WTC11 (cell line): Measurements from ENCODE around the gene SDF4. TPM values are rescaled to one million over a fixed set of nuclear protein-coding genes. Genes with fewer than 3 reads are reported as not detected.

Source experiments
- ATAC-seq: fragments of 200-7000 bp; cut with Tn5 transposase; 2 replicates; pipeline ENCODE4 v1.10.0; 2021; ENCODE audit warnings: mild to moderate bottlenecking, moderate library complexity
- CTCF ChIA-PET: fragments of 300-600 bp; sonication (Branson Sonifier 250); formaldehyde crosslinking; loops from one replicate; lab custom pipeline; 2021; ENCODE audit warnings: antibody characterized with exemption; lab: Charles Lee
- POLR2A ChIA-PET: fragments of 350-600 bp; sonication (Branson Sonifier 250); formaldehyde crosslinking; loops from one replicate; lab custom pipeline; 2021; ENCODE audit warnings: antibody characterized with exemption; lab: Charles Lee
- DNase-seq: peaks from one replicate; pipeline ENCODE4 v3.0.0; 2021; ENCODE audit warnings: low spot score
- H3K27ac Mint-ChIP-seq: 2 replicates; pipeline ENCODE4 v1.8.0; 2021; ENCODE audit warnings: mixed read lengths
- H3K27me3 Mint-ChIP-seq: 2 replicates; pipeline ENCODE4 v1.8.0; 2021; ENCODE audit warnings: low read depth, mild to moderate bottlenecking, moderate library complexity, mixed read lengths
- H3K36me3 Mint-ChIP-seq: 2 replicates; pipeline ENCODE4 v1.8.0; 2021; ENCODE audit warnings: mixed read lengths
- H3K4me1 Mint-ChIP-seq: 2 replicates; pipeline ENCODE4 v1.8.0; 2022; ENCODE audit warnings: mixed read lengths
- H3K4me3 Mint-ChIP-seq: 2 replicates; pipeline ENCODE4 v1.8.0; 2021; ENCODE audit warnings: mild to moderate bottlenecking, moderate library complexity, mixed read lengths
- H3K9me3 Mint-ChIP-seq: 2 replicates; pipeline ENCODE4 v1.8.0; 2021; ENCODE audit warnings: mixed read lengths
- AR ChIP-seq: fragments of 250-450 bp; sonication (Bioruptor Pico); IDR thresholded peaks from 2 replicates; pipeline ENCODE4 v1.9.0; 2021; ENCODE audit warnings: mild to moderate bottlenecking
- CBFB ChIP-seq: sonication (generic); formaldehyde crosslinking; IDR thresholded peaks from 2 replicates; pipeline ENCODE4 v1.8.1; 2022; ENCODE audit warnings: mild to moderate bottlenecking, low read depth, missing genetic modification reagents
- CREB1 ChIP-seq: sonication (generic); formaldehyde crosslinking; IDR thresholded peaks from 2 replicates; pipeline ENCODE4 v1.8.0; 2023; ENCODE audit warnings: mild to moderate bottlenecking, missing genetic modification reagents
- ESRRA ChIP-seq: sonication (generic); formaldehyde crosslinking; IDR thresholded peaks from 2 replicates; pipeline ENCODE4 v1.8.1; 2022; ENCODE audit warnings: mild to moderate bottlenecking, missing genetic modification reagents, borderline replicate concordance
- FOXJ3 ChIP-seq: sonication (generic); formaldehyde crosslinking; IDR thresholded peaks from 2 replicates; pipeline ENCODE4 v1.9.0; 2021; ENCODE audit warnings: missing genetic modification reagents, mild to moderate bottlenecking, borderline replicate concordance
- GRHL2 ChIP-seq: fragments of 250-450 bp; sonication (Bioruptor Pico); IDR thresholded peaks from 2 replicates; pipeline ENCODE4 v1.8.0; 2022; ENCODE audit warnings: mild to moderate bottlenecking, moderate library complexity; ENCODE audit not compliant: insufficient replicate concordance, severe bottlenecking
- HMGA2 ChIP-seq: fragments of 250-450 bp; sonication (Bioruptor Pico); IDR thresholded peaks from 2 replicates; pipeline ENCODE4 v1.4.0; 2021; ENCODE audit warnings: mild to moderate bottlenecking, moderate library complexity
- MXD4 ChIP-seq: fragments of 250-450 bp; sonication (Bioruptor Pico); IDR thresholded peaks from 2 replicates; pipeline ENCODE4 v1.8.0; 2021; ENCODE audit warnings: mild to moderate bottlenecking, moderate library complexity, borderline replicate concordance
- NR3C1 ChIP-seq: sonication (generic); formaldehyde crosslinking; conservative IDR thresholded peaks from 2 replicates; pipeline ENCODE4 v1.8.1; 2023; ENCODE audit warnings: low read depth, mild to moderate bottlenecking, missing genetic modification reagents
- SMAD4 ChIP-seq: sonication (generic); formaldehyde crosslinking; IDR thresholded peaks from 2 replicates; pipeline ENCODE4 v1.8.0; 2022; ENCODE audit warnings: mild to moderate bottlenecking, missing genetic modification reagents
- SP1 ChIP-seq: sonication (generic); formaldehyde crosslinking; conservative IDR thresholded peaks from 2 replicates; pipeline ENCODE4 v1.8.1; 2022; ENCODE audit warnings: missing genetic modification reagents
- TCF7 ChIP-seq: sonication (generic); formaldehyde crosslinking; IDR thresholded peaks from 2 replicates; pipeline ENCODE4 v1.8.0; 2022; ENCODE audit warnings: mild to moderate bottlenecking, low read depth, missing genetic modification reagents, moderate library complexity
- TEAD1 ChIP-seq: sonication (generic); formaldehyde crosslinking; IDR thresholded peaks from 2 replicates; pipeline ENCODE4 v1.8.0; 2022; ENCODE audit warnings: mild to moderate bottlenecking, missing genetic modification reagents
- ZNF425 ChIP-seq: fragments of 250-450 bp; sonication (Bioruptor Pico); conservative IDR thresholded peaks from 2 replicates; pipeline ENCODE4 v1.9.0; 2021; ENCODE audit warnings: mild to moderate bottlenecking
- ZSCAN18 ChIP-seq: fragments of 250-450 bp; sonication (Bioruptor Pico); IDR thresholded peaks from 2 replicates; pipeline ENCODE4 v2.1.2; 2022; ENCODE audit warnings: mild to moderate bottlenecking, moderate library complexity
- total RNA-seq: library from RNA; stranded (reverse); gene quantifications from 3 replicates; pipeline ENCODE4 v1.2.3, GENCODE V29; 2021
- TF ChIP-seq, protein P1 (sequence below): sonication (generic); formaldehyde crosslinking; IDR thresholded peaks from 2 replicates; pipeline ENCODE4 v1.8.1; 2023; ENCODE audit warnings: mild to moderate bottlenecking, missing genetic modification reagents, moderate library complexity
- TF ChIP-seq, protein P2 (sequence below): sonication (generic); formaldehyde crosslinking; IDR thresholded peaks from 2 replicates; pipeline ENCODE4 v1.8.1; 2022; ENCODE audit warnings: low read depth, mild to moderate bottlenecking, moderate library complexity, missing genetic modification reagents, borderline replicate concordance
- TF ChIP-seq, protein P3 (sequence below): sonication (generic); formaldehyde crosslinking; IDR thresholded peaks from 2 replicates; pipeline ENCODE4 v1.8.1; 2022; ENCODE audit warnings: mild to moderate bottlenecking, missing genetic modification reagents, moderate library complexity, borderline replicate concordance
- TF ChIP-seq, protein P4 (sequence below): sonication (generic); formaldehyde crosslinking; IDR thresholded peaks from 2 replicates; pipeline ENCODE4 v1.8.0; 2023; ENCODE audit warnings: mild to moderate bottlenecking, missing genetic modification reagents
- TF ChIP-seq, protein P5 (sequence below): fragments of 250-450 bp; sonication (Bioruptor Pico); IDR thresholded peaks from 2 replicates; pipeline ENCODE4 v1.9.0; 2021; ENCODE audit warnings: mild to moderate bottlenecking

The SDF4 gene
- total RNA-seq, 1 experiment from 2014 or later, result 101 TPM

- TF ChIP-seq, protein P1, sequence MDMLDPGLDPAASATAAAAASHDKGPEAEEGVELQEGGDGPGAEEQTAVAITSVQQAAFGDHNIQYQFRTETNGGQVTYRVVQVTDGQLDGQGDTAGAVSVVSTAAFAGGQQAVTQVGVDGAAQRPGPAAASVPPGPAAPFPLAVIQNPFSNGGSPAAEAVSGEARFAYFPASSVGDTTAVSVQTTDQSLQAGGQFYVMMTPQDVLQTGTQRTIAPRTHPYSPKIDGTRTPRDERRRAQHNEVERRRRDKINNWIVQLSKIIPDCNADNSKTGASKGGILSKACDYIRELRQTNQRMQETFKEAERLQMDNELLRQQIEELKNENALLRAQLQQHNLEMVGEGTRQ (CRISPR knock-in tag), result no peak
- TF ChIP-seq, protein P2, sequence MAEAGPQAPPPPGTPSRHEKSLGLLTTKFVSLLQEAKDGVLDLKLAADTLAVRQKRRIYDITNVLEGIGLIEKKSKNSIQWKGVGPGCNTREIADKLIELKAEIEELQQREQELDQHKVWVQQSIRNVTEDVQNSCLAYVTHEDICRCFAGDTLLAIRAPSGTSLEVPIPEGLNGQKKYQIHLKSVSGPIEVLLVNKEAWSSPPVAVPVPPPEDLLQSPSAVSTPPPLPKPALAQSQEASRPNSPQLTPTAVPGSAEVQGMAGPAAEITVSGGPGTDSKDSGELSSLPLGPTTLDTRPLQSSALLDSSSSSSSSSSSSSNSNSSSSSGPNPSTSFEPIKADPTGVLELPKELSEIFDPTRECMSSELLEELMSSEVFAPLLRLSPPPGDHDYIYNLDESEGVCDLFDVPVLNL (CRISPR knock-in tag), result no peak
- TF ChIP-seq AR (CRISPR knock-in tag) (no peak), SMAD4 (CRISPR knock-in tag) (no peak), NR3C1 (CRISPR knock-in tag) (no peak)
Measured at GRCh38 chr1:1181129-1181937, 50.5 kb downstream of the SDF4 start (continued).

DNA sequence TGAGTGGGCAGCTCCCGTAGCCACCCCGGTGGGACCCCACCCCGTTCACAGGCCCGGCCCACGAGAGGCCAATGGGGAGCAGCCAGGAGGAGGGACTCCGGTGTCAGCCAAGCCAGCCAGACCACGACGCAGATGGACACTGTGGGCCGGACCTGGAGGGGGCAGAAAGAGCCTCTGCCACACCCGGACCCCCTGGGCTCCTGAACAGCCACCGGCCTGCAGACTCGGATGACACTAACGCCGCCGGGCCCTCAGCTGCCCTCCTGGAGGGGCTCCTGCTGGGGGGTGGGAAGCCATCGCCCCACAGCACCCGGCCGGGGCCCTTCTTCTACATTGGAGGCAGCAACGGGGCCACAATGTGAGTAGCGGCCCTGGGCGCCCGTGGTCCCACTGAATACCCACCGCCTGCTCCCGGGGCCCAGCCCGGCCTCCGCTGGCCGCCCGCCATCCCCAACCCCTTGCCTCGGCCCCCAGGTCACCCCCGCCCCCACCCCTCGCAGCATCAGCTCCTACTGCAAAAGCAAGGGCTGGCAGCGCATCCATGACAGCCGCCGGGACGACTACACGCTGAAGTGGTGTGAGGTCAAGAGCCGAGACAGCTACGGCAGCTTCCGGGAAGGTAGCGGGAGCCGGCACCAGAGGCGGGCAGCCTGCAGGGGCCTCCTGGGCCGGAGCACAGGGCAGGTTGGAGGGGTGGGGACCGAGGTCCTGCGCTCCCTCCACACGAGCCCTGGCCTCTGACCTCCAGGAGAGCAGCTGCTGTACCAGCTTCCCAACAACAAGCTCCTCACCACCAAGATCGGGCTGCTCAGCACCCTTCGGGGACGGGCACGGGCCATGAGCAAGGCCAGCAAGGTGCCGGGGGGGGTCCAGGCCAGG is 51.6 kb downstream of the SDF4 start:
- peaks cover 14% of the 10 kb centered on the region for H3K4me1 Mint-ChIP-seq
- no peaks in the 10 kb centered on the region for H3K36me3 Mint-ChIP-seq
- no peak overlapping the region for H3K4me3 Mint-ChIP-seq
- ChIA-PET CTCF (interaction anchor here (1.0 kb wide), 1 partner anchor 111 kb away, joined by 3 read pairs; no protein-coding TSS in a partner anchor), POLR2A (no interaction called here)
- ATAC-seq (no peak), DNase-seq (peak; percentile 24)
- H3K9me3 Mint-ChIP-seq, result no peaks in the 10 kb centered on the region
- peaks cover 11% of the 10 kb centered on the region for H3K27me3 Mint-ChIP-seq
- no peak overlapping the region for H3K27ac Mint-ChIP-seq
- TF ChIP-seq HMGA2, result no peak
- no peak for TF ChIP-seq CBFB (CRISPR knock-in tag)
- TF ChIP-seq, protein P3, sequence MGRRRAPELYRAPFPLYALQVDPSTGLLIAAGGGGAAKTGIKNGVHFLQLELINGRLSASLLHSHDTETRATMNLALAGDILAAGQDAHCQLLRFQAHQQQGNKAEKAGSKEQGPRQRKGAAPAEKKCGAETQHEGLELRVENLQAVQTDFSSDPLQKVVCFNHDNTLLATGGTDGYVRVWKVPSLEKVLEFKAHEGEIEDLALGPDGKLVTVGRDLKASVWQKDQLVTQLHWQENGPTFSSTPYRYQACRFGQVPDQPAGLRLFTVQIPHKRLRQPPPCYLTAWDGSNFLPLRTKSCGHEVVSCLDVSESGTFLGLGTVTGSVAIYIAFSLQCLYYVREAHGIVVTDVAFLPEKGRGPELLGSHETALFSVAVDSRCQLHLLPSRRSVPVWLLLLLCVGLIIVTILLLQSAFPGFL (CRISPR knock-in tag), result no peak
- no peak for TF ChIP-seq FOXJ3 (CRISPR knock-in tag)
- TF ChIP-seq TCF7 (CRISPR knock-in tag), result no peak
- TF ChIP-seq, protein P4, sequence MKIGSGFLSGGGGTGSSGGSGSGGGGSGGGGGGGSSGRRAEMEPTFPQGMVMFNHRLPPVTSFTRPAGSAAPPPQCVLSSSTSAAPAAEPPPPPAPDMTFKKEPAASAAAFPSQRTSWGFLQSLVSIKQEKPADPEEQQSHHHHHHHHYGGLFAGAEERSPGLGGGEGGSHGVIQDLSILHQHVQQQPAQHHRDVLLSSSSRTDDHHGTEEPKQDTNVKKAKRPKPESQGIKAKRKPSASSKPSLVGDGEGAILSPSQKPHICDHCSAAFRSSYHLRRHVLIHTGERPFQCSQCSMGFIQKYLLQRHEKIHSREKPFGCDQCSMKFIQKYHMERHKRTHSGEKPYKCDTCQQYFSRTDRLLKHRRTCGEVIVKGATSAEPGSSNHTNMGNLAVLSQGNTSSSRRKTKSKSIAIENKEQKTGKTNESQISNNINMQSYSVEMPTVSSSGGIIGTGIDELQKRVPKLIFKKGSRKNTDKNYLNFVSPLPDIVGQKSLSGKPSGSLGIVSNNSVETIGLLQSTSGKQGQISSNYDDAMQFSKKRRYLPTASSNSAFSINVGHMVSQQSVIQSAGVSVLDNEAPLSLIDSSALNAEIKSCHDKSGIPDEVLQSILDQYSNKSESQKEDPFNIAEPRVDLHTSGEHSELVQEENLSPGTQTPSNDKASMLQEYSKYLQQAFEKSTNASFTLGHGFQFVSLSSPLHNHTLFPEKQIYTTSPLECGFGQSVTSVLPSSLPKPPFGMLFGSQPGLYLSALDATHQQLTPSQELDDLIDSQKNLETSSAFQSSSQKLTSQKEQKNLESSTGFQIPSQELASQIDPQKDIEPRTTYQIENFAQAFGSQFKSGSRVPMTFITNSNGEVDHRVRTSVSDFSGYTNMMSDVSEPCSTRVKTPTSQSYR (CRISPR knock-in tag), result no peak
- TF ChIP-seq ESRRA (CRISPR knock-in tag), result no peak
- TF ChIP-seq TEAD1 (CRISPR knock-in tag), result no peak
- no peak for TF ChIP-seq GRHL2 (CRISPR knock-in tag)
- no peak for TF ChIP-seq MXD4 (CRISPR knock-in tag)
- no peak for TF ChIP-seq SP1 (CRISPR knock-in tag)
- no peak for TF ChIP-seq ZSCAN18 (CRISPR knock-in tag)
- no peak for TF ChIP-seq ZNF425 (CRISPR knock-in tag)
- TF ChIP-seq CREB1 (CRISPR knock-in tag), result no peak
- TF ChIP-seq, protein P5, sequence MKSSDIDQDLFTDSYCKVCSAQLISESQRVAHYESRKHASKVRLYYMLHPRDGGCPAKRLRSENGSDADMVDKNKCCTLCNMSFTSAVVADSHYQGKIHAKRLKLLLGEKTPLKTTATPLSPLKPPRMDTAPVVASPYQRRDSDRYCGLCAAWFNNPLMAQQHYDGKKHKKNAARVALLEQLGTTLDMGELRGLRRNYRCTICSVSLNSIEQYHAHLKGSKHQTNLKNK (CRISPR knock-in tag), result no peak
